GM19025 (cell line): Measurements from ENCODE around the gene NPIPA3.
A peak's percentile ranks its signal among the peaks of the same experiment; 100 is the strongest.
"Not testable (repeated sequence)": the region's sequence is repeated elsewhere in the genome, so short reads cannot be mapped to it uniquely, and the experiment has no call there.

ENCODE experiments used
- ATAC-seq: cut with Tn5 transposase; IDR thresholded peaks from one replicate; pipeline ENCODE4 v1.9.1; 2021; ENCODE audit warnings: mild to moderate bottlenecking, low read depth, moderate library complexity; ENCODE audit not compliant: unreplicated experiment

NPIPA3 gene

GRCh38 chr16:14703156-14704011, at the start of gene NPIPA3:
NPIPA3 (plus strand) TSS chr16:14703411; CDS start chr16:14708944, 5,533 bp downstream.
- ATAC-seq = peak; percentile 99

DNA sequence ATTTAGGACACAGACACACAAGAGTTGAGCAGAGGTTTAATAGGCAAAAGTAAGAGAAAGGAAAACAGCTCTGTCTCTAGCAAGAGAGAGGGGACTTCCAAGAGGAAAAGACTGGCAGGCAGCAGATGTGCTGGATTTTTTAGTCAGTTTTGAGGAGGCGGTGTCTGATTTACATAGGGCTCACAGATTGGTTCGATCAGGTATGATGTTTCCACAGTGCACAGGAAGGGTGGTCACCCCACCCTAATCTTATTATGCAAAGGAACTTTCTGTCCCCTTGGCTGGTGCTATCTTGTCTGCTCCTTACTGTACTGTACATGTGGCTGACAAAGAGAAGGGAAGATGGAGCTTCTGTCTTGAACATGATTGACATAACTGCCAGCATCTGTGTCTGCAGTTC, 45.1 kb upstream of the NPIPA3 start:
- ATAC-seq = peak; percentile 85

GRCh38 chr16:14667347-14668266, 35.6 kb upstream of the NPIPA3 start:
- no peak for ATAC-seq

- no peak for ATAC-seq
These were observed 34.5 kb upstream of the NPIPA3 start for GRCh38 chr16:14668556-14669223.

- ATAC-seq = no peak
These were observed 33.4 kb upstream of the NPIPA3 start for GRCh38 chr16:14669776-14670175.

DNA sequence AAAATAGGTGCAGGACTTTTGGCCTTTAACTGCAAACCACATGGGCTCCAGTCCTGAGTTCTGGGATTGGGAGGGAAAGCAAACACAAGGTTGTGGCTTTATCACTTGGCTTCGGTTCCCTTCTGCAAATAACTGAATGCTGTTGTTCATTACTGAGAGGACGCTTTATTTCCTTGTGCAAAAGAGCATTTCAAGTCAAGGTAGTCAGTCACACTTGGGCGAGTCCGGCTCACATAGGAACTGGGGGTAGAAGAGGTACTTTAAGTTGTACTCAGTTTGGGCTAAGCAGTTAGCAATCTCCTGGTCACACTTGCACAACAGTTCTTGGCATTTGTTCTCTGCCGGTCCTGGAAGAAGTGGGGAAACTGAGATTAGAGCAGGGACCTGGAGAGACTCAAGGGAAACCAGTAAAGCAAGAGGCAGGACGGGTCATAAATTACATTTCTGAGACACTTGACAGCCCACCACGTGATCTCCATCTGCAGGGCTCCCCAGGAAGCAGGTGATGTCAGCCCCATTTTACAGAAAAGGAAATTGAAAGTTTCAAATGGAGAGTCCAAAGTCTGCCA, 30.7 kb upstream of the NPIPA3 start:
- peak; percentile 62 for ATAC-seq

DNA sequence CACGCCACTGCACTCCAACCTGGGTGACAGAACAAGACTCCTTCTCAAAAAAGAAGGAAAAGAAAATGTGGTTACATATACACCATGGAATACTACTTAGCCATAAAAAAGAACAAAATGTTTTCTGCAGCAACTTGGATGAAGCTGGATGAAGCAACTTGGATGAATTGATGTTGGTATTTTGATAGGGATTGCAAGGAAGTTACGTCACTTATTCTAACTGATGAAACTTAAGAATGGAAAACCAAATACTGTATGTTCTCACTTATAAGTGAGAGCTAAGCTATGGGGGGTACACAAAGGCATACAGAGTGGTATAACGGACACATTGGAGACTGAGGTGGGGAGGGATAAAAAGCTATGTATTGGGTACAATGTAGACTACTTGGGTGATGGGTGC, 26.6 kb upstream of the NPIPA3 start:
- ATAC-seq = no peak

GRCh38 chr16:14677627-14678026, 25.6 kb upstream of the NPIPA3 start:
- no peak for ATAC-seq

DNA sequence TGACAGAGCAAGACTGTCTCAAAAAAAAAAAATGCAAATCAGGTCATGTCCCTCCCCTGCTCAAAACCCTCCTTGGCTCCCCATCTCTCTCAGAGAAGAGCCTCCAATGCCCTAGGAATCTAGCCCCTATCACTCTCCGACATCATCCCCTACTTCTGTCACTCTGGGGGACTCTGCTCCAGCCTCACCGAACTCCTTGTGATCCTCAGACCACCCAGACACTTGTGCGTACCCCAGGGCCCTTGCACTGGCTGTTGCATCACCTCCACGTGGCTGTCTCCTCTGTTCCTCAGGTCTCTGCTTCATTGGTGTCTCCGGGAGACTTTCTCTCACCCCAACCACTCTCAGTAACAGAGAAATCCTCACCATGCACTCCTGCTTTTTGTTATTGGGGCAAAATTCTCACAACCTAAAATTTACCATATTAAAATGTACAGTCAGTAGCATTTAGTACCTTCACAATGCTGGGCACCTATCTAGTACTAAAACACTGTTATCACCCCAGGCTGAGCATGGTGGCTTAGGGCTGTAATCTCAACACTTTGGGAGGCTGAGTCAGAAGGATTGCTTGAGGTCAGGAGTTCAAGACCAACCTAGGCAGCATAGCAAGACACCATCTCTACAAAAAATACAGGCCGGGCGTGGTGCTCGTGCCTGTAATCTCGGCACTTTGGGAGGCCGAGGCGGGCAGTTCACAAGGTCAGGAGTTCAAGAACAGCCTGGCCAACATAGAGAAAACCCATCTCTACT, 24.3 kb upstream of the NPIPA3 start:
- ATAC-seq = no peak

- ATAC-seq = not testable (repeated sequence)
These were observed 22.8 kb upstream of the NPIPA3 start for GRCh38 chr16:14680396-14680795.

DNA sequence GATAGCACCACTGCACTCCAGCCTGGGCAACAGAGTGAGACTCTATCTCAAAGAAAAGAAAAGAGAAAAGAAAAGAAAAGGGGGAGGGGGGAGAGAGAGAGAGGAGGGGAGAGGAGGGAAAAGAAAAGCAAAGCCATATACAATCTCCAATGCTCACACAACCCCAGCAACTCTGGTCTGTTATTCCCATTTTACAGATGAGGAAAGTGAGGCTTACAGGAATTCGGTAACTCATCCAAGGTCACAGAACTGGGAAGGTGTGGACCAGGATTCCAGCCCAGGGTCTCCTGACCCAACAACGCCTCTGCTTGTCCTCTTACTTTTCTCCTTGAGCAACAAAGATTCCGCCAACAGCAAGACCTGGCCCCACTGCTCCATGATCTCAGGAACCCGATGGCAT, 22.1 kb upstream of the NPIPA3 start:
- ATAC-seq = no peak

DNA sequence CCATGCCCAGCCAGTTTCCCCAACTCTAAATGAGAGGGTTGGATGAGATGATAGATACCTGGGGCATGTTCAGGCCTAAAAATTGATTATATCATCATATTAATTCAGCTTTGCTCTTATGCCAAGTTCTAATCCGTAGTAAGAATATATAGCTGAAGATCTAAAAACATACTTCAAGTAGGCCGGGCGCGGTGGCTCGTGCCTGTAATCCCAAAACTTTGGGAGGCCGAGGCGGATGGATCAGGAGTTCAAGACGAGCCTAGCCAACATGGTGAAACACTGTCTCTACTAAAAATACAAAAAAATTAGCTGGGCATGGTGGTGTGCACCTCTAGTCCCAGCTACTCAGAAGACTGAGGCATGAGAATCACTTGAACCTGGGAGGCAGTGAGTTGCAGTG, 21.1 kb upstream of the NPIPA3 start:
- no peak for ATAC-seq

DNA sequence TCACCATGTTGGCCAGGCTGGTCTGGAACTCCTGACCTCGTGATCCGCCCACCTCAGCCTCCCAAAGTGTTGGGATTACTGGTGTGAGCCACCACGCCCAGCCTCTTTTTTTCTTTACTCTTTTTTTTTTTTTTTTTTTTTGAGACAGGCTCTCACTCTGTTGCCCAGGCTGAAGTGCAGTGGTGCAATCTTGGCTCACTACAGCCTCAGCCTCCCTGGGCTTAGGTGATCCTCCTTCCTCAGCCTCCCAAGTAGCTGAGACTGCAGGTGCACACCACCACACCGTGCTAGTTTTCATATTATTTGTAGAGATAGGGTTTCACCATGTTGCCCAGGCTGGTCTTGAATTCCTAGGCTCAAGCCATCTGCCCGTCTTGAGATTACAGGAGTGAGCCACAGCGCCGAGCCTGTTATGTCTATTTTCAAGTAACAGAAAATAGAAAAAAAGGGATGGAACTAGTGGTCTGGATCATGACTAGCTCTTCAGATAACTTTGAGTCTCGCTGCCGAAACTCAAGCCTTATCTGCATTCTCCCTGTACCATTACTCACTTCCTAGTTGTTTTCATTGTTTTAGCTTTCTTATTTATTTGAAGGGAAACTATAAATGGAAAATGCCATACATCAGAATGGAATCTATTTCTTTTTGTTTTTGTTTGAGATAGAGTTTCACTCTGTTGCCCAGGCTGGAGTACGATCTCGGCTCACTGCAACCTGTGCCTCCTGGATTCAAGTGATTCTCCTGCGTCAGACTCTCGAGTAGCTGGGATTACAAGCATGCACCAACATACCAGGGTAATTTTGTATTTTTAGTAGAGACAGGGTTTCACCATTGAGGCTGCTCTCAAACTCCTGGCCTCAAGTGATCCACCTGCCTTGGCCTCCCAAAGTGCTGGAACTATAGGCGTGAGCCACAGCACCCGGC, 17.1 kb upstream of the NPIPA3 start:
- not testable (repeated sequence) for ATAC-seq

DNA sequence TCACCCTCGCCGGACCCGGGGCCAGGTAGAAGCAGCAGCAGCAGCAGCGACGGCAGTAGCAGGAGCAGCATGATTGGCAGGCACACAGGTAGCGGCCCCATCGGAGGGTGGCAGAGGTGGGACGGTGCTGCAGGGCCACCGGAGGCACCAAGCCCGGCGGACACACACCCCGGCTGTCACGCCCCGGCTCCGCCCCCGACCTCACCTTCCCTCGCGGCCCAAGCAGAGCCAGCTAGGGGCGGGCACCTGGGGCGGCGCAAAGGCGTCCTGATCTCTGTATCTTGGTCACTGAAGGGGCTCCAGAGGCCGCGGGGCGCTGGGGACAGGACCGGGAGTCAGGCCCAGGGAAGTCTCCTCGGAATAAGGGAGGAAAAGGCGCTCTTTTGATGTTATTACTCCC, 9.1 kb upstream of the NPIPA3 start, which contains the start of gene PLA2G10:
TSS of gene PLA2G10 (minus strand) at position 180 of the 400 bp plus-strand sequence. CDS start at position 101, 79 bp downstream.
- not testable (repeated sequence) for ATAC-seq

DNA sequence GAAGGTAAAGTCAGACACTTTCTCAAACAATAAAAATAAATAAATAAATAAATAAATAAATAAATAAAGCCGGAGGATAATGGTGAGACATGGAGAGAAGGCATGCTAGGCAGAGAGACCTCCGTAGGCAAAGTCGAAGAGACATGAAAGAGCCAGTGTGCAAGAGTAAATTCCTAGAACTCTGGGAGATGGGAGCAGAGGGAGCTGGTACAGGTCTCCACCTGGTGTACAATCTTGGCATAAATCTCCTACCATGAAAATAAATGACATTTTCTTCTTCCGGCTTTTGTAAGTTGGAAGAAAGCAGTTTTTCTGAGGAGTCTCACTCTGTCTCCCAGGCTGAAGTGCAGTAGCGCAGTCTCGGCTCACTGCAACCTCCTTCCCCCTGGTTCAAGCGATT, 1.4 kb upstream of the NPIPA3 start:
- not testable (repeated sequence) for ATAC-seq

GRCh38 chr16:14702672-14703071, 539 bp upstream of the NPIPA3 start:
- ATAC-seq = not testable (repeated sequence)

DNA sequence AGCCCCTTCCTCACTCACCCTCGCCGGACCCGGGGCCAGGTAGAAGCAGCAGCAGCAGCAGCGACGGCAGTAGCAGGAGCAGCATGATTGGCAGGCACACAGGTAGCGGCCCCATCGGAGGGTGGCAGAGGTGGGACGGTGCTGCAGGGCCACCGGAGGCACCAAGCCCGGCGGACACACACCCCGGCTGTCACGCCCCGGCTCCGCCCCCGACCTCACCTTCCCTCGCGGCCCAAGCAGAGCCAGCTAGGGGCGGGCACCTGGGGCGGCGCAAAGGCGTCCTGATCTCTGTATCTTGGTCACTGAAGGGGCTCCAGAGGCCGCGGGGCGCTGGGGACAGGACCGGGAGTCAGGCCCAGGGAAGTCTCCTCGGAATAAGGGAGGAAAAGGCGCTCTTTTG, 30.0 kb downstream of the NPIPA3 start:
- ATAC-seq = not testable (repeated sequence)

- not testable (repeated sequence) for ATAC-seq
These were observed 37.7 kb downstream of the NPIPA3 start for GRCh38 chr16:14740832-14741385.
